DMS53 treated with DMSO at 0.1 percent for 48 hours (cell line): ENCODE measurements around the gene FRMPD2.
"Not testable (repeated sequence)": the region's sequence is repeated elsewhere in the genome, so short reads cannot be mapped to it uniquely, and the experiment has no call there.

Source experiments
- DNase-seq: peaks from one replicate; lab custom pipeline; 2025; ENCODE audit not compliant: unreplicated experiment; lab: John Stamatoyannopoulos, UW

Gene FRMPD2

GRCh38 chr10:48143721-48144642 lies 130.5 kb downstream of the FRMPD2 start:
- not testable (repeated sequence) for DNase-seq

GRCh38 chr10:48140949-48141348 lies 133.5 kb downstream of the FRMPD2 start:
- DNase-seq: not testable (repeated sequence)

- DNase-seq: not testable (repeated sequence)
Observed at GRCh38 chr10:48139953-48140850, 134.3 kb downstream of the FRMPD2 start.

- DNase-seq: not testable (repeated sequence)
Observed at GRCh38 chr10:48128954-48129353, 145.5 kb downstream of the FRMPD2 start.

- DNase-seq: not testable (repeated sequence)
Observed at GRCh38 chr10:48126251-48126650, 148.2 kb downstream of the FRMPD2 start.

- not testable (repeated sequence) for DNase-seq
Observed at GRCh38 chr10:48125631-48126030, 148.9 kb downstream of the FRMPD2 start.

GRCh38 chr10:48122618-48123017 lies 151.9 kb downstream of the FRMPD2 start:
- DNase-seq: not testable (repeated sequence)

GRCh38 chr10:48110277-48110676 lies 164.2 kb downstream of the FRMPD2 start:
- not testable (repeated sequence) for DNase-seq
